ENCODE results near the gene PNPLA1. TPM values are rescaled to one million over a fixed set of nuclear protein-coding genes. Genes with fewer than 3 reads are reported as not detected.

Gene PNPLA1
- total and polyA plus RNA-seq, 10 of the 15 experiments (the other 5 are each of a cell fraction or from before 2014, with no cell fraction given), result 0.04 TPM; not detected in 9

DNA sequence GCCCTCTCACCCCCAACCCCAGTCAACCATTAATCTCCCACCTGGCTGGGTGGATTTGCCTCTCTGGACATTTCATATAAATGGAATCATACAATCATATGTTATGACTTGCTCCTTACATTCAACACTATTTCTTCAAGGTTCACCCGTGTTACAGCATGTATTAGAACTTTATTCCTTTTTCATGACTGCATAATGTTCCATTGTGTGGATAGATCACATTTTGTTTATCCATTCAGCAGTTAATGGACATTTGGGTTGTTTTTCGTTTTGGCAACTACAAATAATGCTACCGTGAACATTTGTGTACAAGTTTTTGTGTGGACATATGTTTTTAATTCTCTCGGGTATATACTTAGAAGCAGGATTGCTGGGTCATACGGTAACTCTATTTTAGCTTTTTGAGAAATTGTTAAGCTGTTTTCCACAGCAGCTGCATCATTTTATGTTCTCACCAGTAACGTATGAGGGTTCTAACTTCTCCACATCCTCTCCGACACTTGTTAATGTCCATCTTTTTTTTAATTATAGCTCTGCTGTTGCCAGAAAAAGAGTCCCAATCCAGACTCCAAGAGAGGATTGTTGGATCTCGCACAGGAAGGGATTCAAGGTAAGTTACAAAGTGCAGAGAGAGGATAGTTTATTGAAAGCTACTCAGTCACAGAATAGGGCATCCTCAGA, 82.8 kb downstream of the PNPLA1 start:
- Histone ChIP-seq H3K36me3 (ENCODE audit: control insufficient read depth in 2 of 2, insufficient read depth in 2 of 2, low read length in 1 of 2) (no peaks in the 10 kb centered on the region), H3K79me2 (ENCODE audit: control insufficient read depth, insufficient read depth, low read length) (no peaks in the 10 kb centered on the region), H2AFZ (ENCODE audit: control insufficient read depth, low read depth, low read length) (no peak overlapping the region), H3K4me2 (ENCODE audit: control insufficient read depth, insufficient read depth) (no peak overlapping the region), H3K27me3 (replicated peaks in 1 of 2; ENCODE audit: control insufficient read depth in 2 of 2, insufficient read depth in 2 of 2, low read length in 1 of 2) (no peaks in the 10 kb centered on the region), H3K9me3 (replicated peaks; ENCODE audit: control insufficient read depth, insufficient read depth, low read length) (no peaks in the 10 kb centered on the region), H4K20me1 (ENCODE audit: control insufficient read depth, insufficient read depth) (no peaks in the 10 kb centered on the region), H3K4me3 (no peak overlapping the region), H3K9ac (ENCODE audit: control insufficient read depth, insufficient read depth, low read length) (no peak overlapping the region), H3K27ac (ENCODE audit: control insufficient read depth, insufficient read depth) (no peak overlapping the region), H3K4me1 (ENCODE audit: control insufficient read depth, insufficient read depth, low read length) (no peaks in the 10 kb centered on the region)
- ChIA-PET SMC1A (ENCODE audit: uncharacterized antibody, unreplicated experiment) (interaction anchor here (0.6 to 19.6 kb wide), 3 partner anchors 12 to 52 kb away, joined by 3 to 386 read pairs (median 3); partner anchors contain the start of gene BNIP5), CTCF (interaction anchor here (13.9 to 17.3 kb wide), 2 partner anchors 10 to 49 kb away, joined by 313 to 483 read pairs; partner anchors contain the start of gene BNIP5), RAD21 (ENCODE audit: unreplicated experiment) (interaction anchor here (11.7 kb wide), 1 partner anchor 14 kb away, joined by 311 read pairs; the partner anchor contains the start of gene BNIP5), POLR2A (no interaction called here)
- in situ Hi-C loops (cut with MboI) (no loop called here), intact Hi-C loops (cut with micrococcal nuclease; ENCODE audit: unreplicated experiment) (no loop called here)
- no peak for FAIRE-seq
- 67% methylated on average over 8 of the region's 8 CpGs for WGBS (ENCODE audit: insufficient coverage, insufficient replicate concordance, low lambda C conversion rate, missing lambda C conversion rate)
- BruUV-seq (replicated peaks), result no TSS peak
- DNase-seq (ENCODE audit: low read depth, low spot score), result no peak
- no peak for ATAC-seq
- TF ChIP-seq, protein P1, sequence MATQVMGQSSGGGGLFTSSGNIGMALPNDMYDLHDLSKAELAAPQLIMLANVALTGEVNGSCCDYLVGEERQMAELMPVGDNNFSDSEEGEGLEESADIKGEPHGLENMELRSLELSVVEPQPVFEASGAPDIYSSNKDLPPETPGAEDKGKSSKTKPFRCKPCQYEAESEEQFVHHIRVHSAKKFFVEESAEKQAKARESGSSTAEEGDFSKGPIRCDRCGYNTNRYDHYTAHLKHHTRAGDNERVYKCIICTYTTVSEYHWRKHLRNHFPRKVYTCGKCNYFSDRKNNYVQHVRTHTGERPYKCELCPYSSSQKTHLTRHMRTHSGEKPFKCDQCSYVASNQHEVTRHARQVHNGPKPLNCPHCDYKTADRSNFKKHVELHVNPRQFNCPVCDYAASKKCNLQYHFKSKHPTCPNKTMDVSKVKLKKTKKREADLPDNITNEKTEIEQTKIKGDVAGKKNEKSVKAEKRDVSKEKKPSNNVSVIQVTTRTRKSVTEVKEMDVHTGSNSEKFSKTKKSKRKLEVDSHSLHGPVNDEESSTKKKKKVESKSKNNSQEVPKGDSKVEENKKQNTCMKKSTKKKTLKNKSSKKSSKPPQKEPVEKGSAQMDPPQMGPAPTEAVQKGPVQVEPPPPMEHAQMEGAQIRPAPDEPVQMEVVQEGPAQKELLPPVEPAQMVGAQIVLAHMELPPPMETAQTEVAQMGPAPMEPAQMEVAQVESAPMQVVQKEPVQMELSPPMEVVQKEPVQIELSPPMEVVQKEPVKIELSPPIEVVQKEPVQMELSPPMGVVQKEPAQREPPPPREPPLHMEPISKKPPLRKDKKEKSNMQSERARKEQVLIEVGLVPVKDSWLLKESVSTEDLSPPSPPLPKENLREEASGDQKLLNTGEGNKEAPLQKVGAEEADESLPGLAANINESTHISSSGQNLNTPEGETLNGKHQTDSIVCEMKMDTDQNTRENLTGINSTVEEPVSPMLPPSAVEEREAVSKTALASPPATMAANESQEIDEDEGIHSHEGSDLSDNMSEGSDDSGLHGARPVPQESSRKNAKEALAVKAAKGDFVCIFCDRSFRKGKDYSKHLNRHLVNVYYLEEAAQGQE (IDR thresholded peaks at IDR 0.05; ENCODE audit: low read depth, low read length), result no peak
- TF ChIP-seq, protein P2, sequence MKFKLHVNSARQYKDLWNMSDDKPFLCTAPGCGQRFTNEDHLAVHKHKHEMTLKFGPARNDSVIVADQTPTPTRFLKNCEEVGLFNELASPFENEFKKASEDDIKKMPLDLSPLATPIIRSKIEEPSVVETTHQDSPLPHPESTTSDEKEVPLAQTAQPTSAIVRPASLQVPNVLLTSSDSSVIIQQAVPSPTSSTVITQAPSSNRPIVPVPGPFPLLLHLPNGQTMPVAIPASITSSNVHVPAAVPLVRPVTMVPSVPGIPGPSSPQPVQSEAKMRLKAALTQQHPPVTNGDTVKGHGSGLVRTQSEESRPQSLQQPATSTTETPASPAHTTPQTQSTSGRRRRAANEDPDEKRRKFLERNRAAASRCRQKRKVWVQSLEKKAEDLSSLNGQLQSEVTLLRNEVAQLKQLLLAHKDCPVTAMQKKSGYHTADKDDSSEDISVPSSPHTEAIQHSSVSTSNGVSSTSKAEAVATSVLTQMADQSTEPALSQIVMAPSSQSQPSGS (IDR thresholded peaks at IDR 0.05; ENCODE audit: low read length), result no peak
- no peak for TF ChIP-seq TCF3 (IDR thresholded peaks at IDR 0.05; ENCODE audit: borderline replicate concordance, insufficient read depth, low read depth, low read length)
- no peak for TF ChIP-seq CBX5 (IDR thresholded peaks at IDR 0.05; ENCODE audit: low read depth)
- TF ChIP-seq NFYA (IDR thresholded peaks at IDR 0.05; ENCODE audit: borderline replicate concordance, low read depth, low read length), result no peak
- no peak for TF ChIP-seq ESRRA (IDR thresholded peaks at IDR 0.05; ENCODE audit: low read length)
- no peak for TF ChIP-seq EZH2 (IDR thresholded peaks at IDR 0.05; ENCODE audit: borderline replicate concordance, control insufficient read depth, low read depth, low read length)
- TF ChIP-seq RFX5 (IDR thresholded peaks at IDR 0.05; ENCODE audit: low read depth, low read length), result no peak
- TF ChIP-seq, protein P3, sequence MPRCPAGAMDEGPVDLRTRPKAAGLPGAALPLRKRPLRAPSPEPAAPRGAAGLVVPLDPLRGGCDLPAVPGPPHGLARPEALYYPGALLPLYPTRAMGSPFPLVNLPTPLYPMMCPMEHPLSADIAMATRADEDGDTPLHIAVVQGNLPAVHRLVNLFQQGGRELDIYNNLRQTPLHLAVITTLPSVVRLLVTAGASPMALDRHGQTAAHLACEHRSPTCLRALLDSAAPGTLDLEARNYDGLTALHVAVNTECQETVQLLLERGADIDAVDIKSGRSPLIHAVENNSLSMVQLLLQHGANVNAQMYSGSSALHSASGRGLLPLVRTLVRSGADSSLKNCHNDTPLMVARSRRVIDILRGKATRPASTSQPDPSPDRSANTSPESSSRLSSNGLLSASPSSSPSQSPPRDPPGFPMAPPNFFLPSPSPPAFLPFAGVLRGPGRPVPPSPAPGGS (IDR thresholded peaks at IDR 0.05; ENCODE audit: borderline replicate concordance, insufficient read depth, low read depth, low read length, poor library complexity, severe bottlenecking), result no peak
- TF ChIP-seq RAD51 (IDR thresholded peaks at IDR 0.05), result no peak
